ENCODE results near the gene SAFB2. TPM values are rescaled to one million over a fixed set of nuclear protein-coding genes. Genes with fewer than 3 reads are reported as not detected.
A peak's percentile ranks its signal among the peaks of the same experiment; 100 is the strongest.

Gene SAFB2
- total and polyA plus RNA-seq, 2 of the 13 experiments (the other 11 are each of a cell fraction or from before 2014, with no cell fraction given): 11.2 to 31.5 TPM

- peak; percentile 41; the same call in 1 of the 2 replicates for TF ChIP-seq ZSCAN5A (CRISPR knock-in tag; IDR thresholded peaks at IDR 0.05; ENCODE audit: borderline replicate concordance)
- TF ChIP-seq, protein P1, sequence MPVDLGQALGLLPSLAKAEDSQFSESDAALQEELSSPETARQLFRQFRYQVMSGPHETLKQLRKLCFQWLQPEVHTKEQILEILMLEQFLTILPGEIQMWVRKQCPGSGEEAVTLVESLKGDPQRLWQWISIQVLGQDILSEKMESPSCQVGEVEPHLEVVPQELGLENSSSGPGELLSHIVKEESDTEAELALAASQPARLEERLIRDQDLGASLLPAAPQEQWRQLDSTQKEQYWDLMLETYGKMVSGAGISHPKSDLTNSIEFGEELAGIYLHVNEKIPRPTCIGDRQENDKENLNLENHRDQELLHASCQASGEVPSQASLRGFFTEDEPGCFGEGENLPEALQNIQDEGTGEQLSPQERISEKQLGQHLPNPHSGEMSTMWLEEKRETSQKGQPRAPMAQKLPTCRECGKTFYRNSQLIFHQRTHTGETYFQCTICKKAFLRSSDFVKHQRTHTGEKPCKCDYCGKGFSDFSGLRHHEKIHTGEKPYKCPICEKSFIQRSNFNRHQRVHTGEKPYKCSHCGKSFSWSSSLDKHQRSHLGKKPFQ (CRISPR knock-in tag; IDR thresholded peaks at IDR 0.05; ENCODE audit: insufficient replicate concordance): no peak
- peak; percentile 33; the same call in 1 of the 2 replicates for TF ChIP-seq ZNF460 (CRISPR knock-in tag; IDR thresholded peaks at IDR 0.05; ENCODE audit: borderline replicate concordance)
- TF ChIP-seq FOSL2 (CRISPR knock-in tag; IDR thresholded peaks at IDR 0.05): peak; percentile 23; the same call in 1 of the 2 replicates
- TF ChIP-seq HMGA1 (CRISPR knock-in tag; conservative IDR thresholded peaks at IDR 0.05): no peak
- TF ChIP-seq, protein P2, sequence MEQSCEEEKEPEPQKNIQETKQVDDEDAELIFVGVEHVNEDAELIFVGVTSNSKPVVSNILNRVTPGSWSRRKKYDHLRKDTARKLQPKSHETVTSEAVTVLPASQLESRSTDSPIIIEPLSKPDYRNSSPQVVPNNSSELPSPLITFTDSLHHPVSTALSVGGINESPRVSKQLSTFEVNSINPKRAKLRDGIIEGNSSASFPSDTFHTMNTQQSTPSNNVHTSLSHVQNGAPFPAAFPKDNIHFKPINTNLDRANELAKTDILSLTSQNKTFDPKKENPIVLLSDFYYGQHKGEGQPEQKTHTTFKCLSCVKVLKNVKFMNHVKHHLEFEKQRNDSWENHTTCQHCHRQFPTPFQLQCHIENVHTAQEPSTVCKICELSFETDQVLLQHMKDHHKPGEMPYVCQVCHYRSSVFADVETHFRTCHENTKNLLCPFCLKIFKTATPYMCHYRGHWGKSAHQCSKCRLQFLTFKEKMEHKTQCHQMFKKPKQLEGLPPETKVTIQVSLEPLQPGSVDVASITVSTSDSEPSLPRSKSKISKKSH (CRISPR knock-in tag; IDR thresholded peaks at IDR 0.05; ENCODE audit: borderline replicate concordance): peak; percentile 43
- TF ChIP-seq, protein P3, sequence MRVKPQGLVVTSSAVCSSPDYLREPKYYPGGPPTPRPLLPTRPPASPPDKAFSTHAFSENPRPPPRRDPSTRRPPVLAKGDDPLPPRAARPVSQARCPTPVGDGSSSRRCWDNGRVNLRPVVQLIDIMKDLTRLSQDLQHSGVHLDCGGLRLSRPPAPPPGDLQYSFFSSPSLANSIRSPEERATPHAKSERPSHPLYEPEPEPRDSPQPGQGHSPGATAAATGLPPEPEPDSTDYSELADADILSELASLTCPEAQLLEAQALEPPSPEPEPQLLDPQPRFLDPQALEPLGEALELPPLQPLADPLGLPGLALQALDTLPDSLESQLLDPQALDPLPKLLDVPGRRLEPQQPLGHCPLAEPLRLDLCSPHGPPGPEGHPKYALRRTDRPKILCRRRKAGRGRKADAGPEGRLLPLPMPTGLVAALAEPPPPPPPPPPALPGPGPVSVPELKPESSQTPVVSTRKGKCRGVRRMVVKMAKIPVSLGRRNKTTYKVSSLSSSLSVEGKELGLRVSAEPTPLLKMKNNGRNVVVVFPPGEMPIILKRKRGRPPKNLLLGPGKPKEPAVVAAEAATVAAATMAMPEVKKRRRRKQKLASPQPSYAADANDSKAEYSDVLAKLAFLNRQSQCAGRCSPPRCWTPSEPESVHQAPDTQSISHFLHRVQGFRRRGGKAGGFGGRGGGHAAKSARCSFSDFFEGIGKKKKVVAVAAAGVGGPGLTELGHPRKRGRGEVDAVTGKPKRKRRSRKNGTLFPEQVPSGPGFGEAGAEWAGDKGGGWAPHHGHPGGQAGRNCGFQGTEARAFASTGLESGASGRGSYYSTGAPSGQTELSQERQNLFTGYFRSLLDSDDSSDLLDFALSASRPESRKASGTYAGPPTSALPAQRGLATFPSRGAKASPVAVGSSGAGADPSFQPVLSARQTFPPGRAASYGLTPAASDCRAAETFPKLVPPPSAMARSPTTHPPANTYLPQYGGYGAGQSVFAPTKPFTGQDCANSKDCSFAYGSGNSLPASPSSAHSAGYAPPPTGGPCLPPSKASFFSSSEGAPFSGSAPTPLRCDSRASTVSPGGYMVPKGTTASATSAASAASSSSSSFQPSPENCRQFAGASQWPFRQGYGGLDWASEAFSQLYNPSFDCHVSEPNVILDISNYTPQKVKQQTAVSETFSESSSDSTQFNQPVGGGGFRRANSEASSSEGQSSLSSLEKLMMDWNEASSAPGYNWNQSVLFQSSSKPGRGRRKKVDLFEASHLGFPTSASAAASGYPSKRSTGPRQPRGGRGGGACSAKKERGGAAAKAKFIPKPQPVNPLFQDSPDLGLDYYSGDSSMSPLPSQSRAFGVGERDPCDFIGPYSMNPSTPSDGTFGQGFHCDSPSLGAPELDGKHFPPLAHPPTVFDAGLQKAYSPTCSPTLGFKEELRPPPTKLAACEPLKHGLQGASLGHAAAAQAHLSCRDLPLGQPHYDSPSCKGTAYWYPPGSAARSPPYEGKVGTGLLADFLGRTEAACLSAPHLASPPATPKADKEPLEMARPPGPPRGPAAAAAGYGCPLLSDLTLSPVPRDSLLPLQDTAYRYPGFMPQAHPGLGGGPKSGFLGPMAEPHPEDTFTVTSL (CRISPR knock-in tag; IDR thresholded peaks at IDR 0.05; ENCODE audit: borderline replicate concordance): peak; percentile 30; the same call in 1 of the 2 replicates
- TF ChIP-seq TOPORS (CRISPR knock-in tag; IDR thresholded peaks at IDR 0.05): peak; percentile 74; the same call in 1 of the 2 replicates
- no peak for TF ChIP-seq ZNF260 (CRISPR knock-in tag; IDR thresholded peaks at IDR 0.05; ENCODE audit: borderline replicate concordance, low read depth)
- 0 out of 2 replicates have a peak, but pooled peaks have one; percentile 17 for TF ChIP-seq MLX (CRISPR knock-in tag; IDR thresholded peaks at IDR 0.05)
- TF ChIP-seq ISL2 (CRISPR knock-in tag; IDR thresholded peaks at IDR 0.05): peak; percentile 66
- TF ChIP-seq ZNF713 (CRISPR knock-in tag; IDR thresholded peaks at IDR 0.05): no peak
- TF ChIP-seq, protein P4, sequence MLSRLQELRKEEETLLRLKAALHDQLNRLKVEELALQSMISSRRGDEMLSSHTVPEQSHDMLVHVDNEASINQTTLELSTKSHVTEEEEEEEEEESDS (CRISPR knock-in tag; IDR thresholded peaks at IDR 0.05; ENCODE audit: borderline replicate concordance): no peak
- TF ChIP-seq MLLT10 (CRISPR knock-in tag; IDR thresholded peaks at IDR 0.05): no peak
Observed at GRCh38 chr19:5622465-5623396, at the start of gene SAFB2, which contains the start of gene SAFB (continued).
